Measurements from ENCODE around the gene SEC14L6. TPM values are rescaled to one million over a fixed set of nuclear protein-coding genes. Genes with fewer than 3 reads are reported as not detected.

Gene SEC14L6
- total RNA-seq, 1 experiment from 2014 or later = not detected

GRCh38 chr22:30511109-30511508 lies 35.4 kb downstream of the SEC14L6 start:
- Histone ChIP-seq H3K9me3 (ENCODE audit: control insufficient read depth, insufficient read depth, low read depth, low read length) (no peaks in the 10 kb centered on the region), H3K27me3 (ENCODE audit: control insufficient read depth, insufficient read depth, low read length) (no peaks in the 10 kb centered on the region), H3K36me3 (ENCODE audit: control insufficient read depth, insufficient read depth, low read length) (no peaks in the 10 kb centered on the region), H3K27ac (ENCODE audit: low read length) (no peak overlapping the region), H3K4me3 (ENCODE audit: low read depth in 2 of 2, low read length in 2 of 2) (no peak overlapping the region), H3K4me1 (ENCODE audit: control insufficient read depth, insufficient read depth, low read length) (no peaks in the 10 kb centered on the region)
- in situ Hi-C loops (cut with HindIII; ENCODE audit: low pct_unique_long_range_greater_than_20kb, low sequenced_read_pairs) = no loop called here
- POLR2A ChIA-PET = no interaction called here
- no TSS peak for BruUV-seq (replicated peaks)
- ATAC-seq (no peak), DNase-seq (ENCODE audit: low read depth, low spot score) (no peak)
- TF ChIP-seq SIN3A (IDR thresholded peaks at IDR 0.05; ENCODE audit: borderline replicate concordance, insufficient read depth, low read depth, low read length) (no peak), TCF7L2 (IDR thresholded peaks at IDR 0.05; ENCODE audit: low read depth, low read length) (no peak), POLR2AphosphoS5 (IDR thresholded peaks at IDR 0.05; ENCODE audit: low read depth, low read length) (no peak)
- TF ChIP-seq, protein P1, sequence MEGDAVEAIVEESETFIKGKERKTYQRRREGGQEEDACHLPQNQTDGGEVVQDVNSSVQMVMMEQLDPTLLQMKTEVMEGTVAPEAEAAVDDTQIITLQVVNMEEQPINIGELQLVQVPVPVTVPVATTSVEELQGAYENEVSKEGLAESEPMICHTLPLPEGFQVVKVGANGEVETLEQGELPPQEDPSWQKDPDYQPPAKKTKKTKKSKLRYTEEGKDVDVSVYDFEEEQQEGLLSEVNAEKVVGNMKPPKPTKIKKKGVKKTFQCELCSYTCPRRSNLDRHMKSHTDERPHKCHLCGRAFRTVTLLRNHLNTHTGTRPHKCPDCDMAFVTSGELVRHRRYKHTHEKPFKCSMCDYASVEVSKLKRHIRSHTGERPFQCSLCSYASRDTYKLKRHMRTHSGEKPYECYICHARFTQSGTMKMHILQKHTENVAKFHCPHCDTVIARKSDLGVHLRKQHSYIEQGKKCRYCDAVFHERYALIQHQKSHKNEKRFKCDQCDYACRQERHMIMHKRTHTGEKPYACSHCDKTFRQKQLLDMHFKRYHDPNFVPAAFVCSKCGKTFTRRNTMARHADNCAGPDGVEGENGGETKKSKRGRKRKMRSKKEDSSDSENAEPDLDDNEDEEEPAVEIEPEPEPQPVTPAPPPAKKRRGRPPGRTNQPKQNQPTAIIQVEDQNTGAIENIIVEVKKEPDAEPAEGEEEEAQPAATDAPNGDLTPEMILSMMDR (IDR thresholded peaks at IDR 0.05) = no peak
- TF ChIP-seq, protein P2, sequence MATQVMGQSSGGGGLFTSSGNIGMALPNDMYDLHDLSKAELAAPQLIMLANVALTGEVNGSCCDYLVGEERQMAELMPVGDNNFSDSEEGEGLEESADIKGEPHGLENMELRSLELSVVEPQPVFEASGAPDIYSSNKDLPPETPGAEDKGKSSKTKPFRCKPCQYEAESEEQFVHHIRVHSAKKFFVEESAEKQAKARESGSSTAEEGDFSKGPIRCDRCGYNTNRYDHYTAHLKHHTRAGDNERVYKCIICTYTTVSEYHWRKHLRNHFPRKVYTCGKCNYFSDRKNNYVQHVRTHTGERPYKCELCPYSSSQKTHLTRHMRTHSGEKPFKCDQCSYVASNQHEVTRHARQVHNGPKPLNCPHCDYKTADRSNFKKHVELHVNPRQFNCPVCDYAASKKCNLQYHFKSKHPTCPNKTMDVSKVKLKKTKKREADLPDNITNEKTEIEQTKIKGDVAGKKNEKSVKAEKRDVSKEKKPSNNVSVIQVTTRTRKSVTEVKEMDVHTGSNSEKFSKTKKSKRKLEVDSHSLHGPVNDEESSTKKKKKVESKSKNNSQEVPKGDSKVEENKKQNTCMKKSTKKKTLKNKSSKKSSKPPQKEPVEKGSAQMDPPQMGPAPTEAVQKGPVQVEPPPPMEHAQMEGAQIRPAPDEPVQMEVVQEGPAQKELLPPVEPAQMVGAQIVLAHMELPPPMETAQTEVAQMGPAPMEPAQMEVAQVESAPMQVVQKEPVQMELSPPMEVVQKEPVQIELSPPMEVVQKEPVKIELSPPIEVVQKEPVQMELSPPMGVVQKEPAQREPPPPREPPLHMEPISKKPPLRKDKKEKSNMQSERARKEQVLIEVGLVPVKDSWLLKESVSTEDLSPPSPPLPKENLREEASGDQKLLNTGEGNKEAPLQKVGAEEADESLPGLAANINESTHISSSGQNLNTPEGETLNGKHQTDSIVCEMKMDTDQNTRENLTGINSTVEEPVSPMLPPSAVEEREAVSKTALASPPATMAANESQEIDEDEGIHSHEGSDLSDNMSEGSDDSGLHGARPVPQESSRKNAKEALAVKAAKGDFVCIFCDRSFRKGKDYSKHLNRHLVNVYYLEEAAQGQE (IDR thresholded peaks at IDR 0.05; ENCODE audit: insufficient read depth in 1 of 2, low read depth in 2 of 2, low read length in 1 of 2) = no peak
- CTCF ChIA-PET = interaction anchor here (0.6 to 0.7 kb wide), 2 partner anchors 146 to 267 kb away, joined by 4 to 6 read pairs; no protein-coding TSS in a partner anchor
- intact Hi-C loops (cut with micrococcal nuclease; ENCODE audit: unreplicated experiment) = no loop called here

GRCh38 chr22:30508216-30508615 lies 38.3 kb downstream of the SEC14L6 start:
- POLR2A ChIA-PET = no interaction called here
- in situ Hi-C loops (cut with HindIII; ENCODE audit: low pct_unique_long_range_greater_than_20kb, low sequenced_read_pairs) (no loop called here), intact Hi-C loops (cut with micrococcal nuclease; ENCODE audit: unreplicated experiment) (no loop called here)
- no peak for DNase-seq (ENCODE audit: low read depth, low spot score)
- TF ChIP-seq, protein P1 (IDR thresholded peaks at IDR 0.05) = no peak
- no peak for TF ChIP-seq TCF7L2 (IDR thresholded peaks at IDR 0.05; ENCODE audit: low read depth, low read length)
- TF ChIP-seq SIN3A (IDR thresholded peaks at IDR 0.05; ENCODE audit: borderline replicate concordance, insufficient read depth, low read depth, low read length) = no peak
- TF ChIP-seq, protein P2 (IDR thresholded peaks at IDR 0.05; ENCODE audit: insufficient read depth in 1 of 2, low read depth in 2 of 2, low read length in 1 of 2) = no peak
- CTCF ChIA-PET = no interaction called here
- Histone ChIP-seq H3K4me3 (ENCODE audit: low read depth in 2 of 2, low read length in 2 of 2) (no peak overlapping the region), H3K36me3 (ENCODE audit: control insufficient read depth, insufficient read depth, low read length) (peaks cover 3% of the 10 kb centered on the region; the same call in 1 of the 2 replicates), H3K4me1 (ENCODE audit: control insufficient read depth, insufficient read depth, low read length) (no peaks in the 10 kb centered on the region), H3K27me3 (ENCODE audit: control insufficient read depth, insufficient read depth, low read length) (no peaks in the 10 kb centered on the region), H3K27ac (ENCODE audit: low read length) (no peak overlapping the region), H3K9me3 (ENCODE audit: control insufficient read depth, insufficient read depth, low read depth, low read length) (no peaks in the 10 kb centered on the region)
- no TSS peak for BruUV-seq (replicated peaks)
- no peak for ATAC-seq

Measured in Panc1 (cell line).